Chondrocyte (in vitro differentiated cells): Measurements from ENCODE around the gene P2RY6. TPM values are rescaled to one million over a fixed set of nuclear protein-coding genes. Genes with fewer than 3 reads are reported as not detected.

ENCODE experiments used
- DNase-seq: peaks from one replicate; pipeline ENCODE4 v3.0.0; 2021; ENCODE audit warnings: mixed read lengths, low spot score
- H3K27ac Mint-ChIP-seq: one replicate; pipeline ENCODE4 v1.8.0; 2021; ENCODE audit warnings: mild to moderate bottlenecking, moderate library complexity, mixed read lengths; ENCODE audit not compliant: unreplicated experiment
- H3K27me3 Mint-ChIP-seq: 2 replicates; pipeline ENCODE4 v1.8.0; 2021; ENCODE audit warnings: low read depth, mixed read lengths
- H3K36me3 Mint-ChIP-seq: 2 replicates; pipeline ENCODE4 v1.8.0; 2021; ENCODE audit warnings: low read depth, mixed read lengths
- H3K4me1 Mint-ChIP-seq: 2 replicates; pipeline ENCODE4 v1.8.0; 2021; ENCODE audit warnings: low read depth, mild to moderate bottlenecking, mixed read lengths
- H3K4me3 Mint-ChIP-seq: one replicate; pipeline ENCODE4 v1.8.0; 2021; ENCODE audit warnings: mild to moderate bottlenecking, moderate library complexity, mixed read lengths; ENCODE audit not compliant: unreplicated experiment
- H3K9me3 Mint-ChIP-seq: 2 replicates; pipeline ENCODE4 v1.8.0; 2021; ENCODE audit warnings: low read depth, mixed read lengths
- CTCF ChIP-seq: fragments of 200-600 bp; sonication (generic); IDR thresholded peaks from 2 replicates; pipeline ENCODE4 v1.5.0; 2021; ENCODE audit warnings: antibody characterized with exemption, mild to moderate bottlenecking, moderate library complexity
- total RNA-seq: library from RNA; stranded (reverse); gene quantifications from 3 replicates; pipeline ENCODE4 v1.2.1, GENCODE V29; 2021

The P2RY6 gene
- total RNA-seq, 1 donor from 2014 or later, result 0.20 TPM

GRCh38 chr11:73323464-73323863 is 51.3 kb downstream of the P2RY6 start:
- Mint-ChIP-seq H3K9me3 (no peaks in the 10 kb centered on the region), H3K4me3 (peak overlapping the region; percentile 54), H3K27me3 (no peaks in the 10 kb centered on the region), H3K4me1 (peaks cover 94% of the 10 kb centered on the region), H3K27ac (peak overlapping the region; percentile 99), H3K36me3 (peaks cover 11% of the 10 kb centered on the region)
- DNase-seq, result no peak
- no peak for TF ChIP-seq CTCF

- H3K27ac Mint-ChIP-seq, result peak overlapping the region; percentile 99
- DNase-seq, result no peak
- TF ChIP-seq CTCF, result no peak
- peaks cover 9% of the 10 kb centered on the region for H3K36me3 Mint-ChIP-seq
- H3K9me3 Mint-ChIP-seq, result no peaks in the 10 kb centered on the region
- no peaks in the 10 kb centered on the region for H3K27me3 Mint-ChIP-seq
- H3K4me1 Mint-ChIP-seq, result peaks cover 93% of the 10 kb centered on the region
- peak overlapping the region; percentile 54 for H3K4me3 Mint-ChIP-seq
Measured at GRCh38 chr11:73324116-73324515, 52.0 kb downstream of the P2RY6 start.

GRCh38 chr11:73324665-73325035 is 52.5 kb downstream of the P2RY6 start:
- peaks cover 91% of the 10 kb centered on the region for H3K4me1 Mint-ChIP-seq
- H3K27ac Mint-ChIP-seq, result peak overlapping the region; percentile 99
- peaks cover 5% of the 10 kb centered on the region for H3K36me3 Mint-ChIP-seq
- DNase-seq, result no peak
- H3K4me3 Mint-ChIP-seq, result peak overlapping the region; percentile 54
- TF ChIP-seq CTCF, result no peak
- no peaks in the 10 kb centered on the region for H3K9me3 Mint-ChIP-seq
- H3K27me3 Mint-ChIP-seq, result no peaks in the 10 kb centered on the region

DNA sequence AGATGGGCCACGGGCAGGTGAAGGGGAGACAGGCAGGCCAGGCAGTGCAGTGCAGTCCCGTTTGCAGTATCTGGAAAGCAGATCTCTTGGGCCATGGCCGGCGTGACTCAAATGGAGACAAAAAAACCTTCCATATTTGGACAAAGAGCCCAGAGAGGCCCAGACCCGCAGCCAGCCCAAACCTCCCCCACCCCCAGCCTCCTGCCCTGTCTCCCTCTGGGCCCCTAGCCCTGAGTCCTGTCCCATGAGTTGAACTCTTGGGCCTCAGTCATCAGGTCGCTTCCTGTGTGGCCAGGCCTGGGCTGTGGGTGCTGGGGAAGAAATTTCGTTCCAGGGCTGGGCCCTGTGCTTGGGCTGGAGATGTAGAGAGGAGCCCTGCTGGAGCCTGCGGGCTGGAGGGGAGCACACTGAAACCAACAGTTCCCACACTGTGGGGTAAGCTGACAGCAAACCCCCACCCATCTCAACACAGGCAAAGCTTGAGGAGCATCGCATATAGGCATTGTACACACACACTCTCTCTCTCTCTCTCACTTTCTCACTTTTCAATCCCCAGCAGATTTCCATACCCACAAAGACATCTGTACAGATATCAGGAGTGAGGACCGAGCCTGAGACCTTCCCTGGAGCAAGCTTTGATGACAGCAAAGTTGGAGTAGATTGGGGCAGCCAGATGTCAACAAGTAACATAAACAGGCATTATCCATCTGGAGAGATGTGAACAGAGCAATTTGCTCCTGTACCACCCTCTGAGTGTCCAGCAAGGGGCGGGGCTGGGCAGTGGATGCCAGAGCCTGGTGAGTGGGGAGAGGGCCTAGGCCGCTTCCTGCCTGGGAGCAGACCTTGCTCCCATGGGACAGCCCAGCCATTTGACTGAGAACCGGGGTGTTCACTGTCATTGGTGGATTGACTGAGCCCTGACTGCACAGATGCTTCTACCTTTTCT is 53.2 kb downstream of the P2RY6 start:
- Mint-ChIP-seq H3K27me3 (no peaks in the 10 kb centered on the region), H3K27ac (peak overlapping the region; percentile 99), H3K9me3 (no peaks in the 10 kb centered on the region), H3K4me1 (peaks cover 92% of the 10 kb centered on the region), H3K36me3 (peaks cover 4% of the 10 kb centered on the region), H3K4me3 (peak overlapping the region; percentile 54)
- no peak for DNase-seq
- TF ChIP-seq CTCF, result no peak

DNA sequence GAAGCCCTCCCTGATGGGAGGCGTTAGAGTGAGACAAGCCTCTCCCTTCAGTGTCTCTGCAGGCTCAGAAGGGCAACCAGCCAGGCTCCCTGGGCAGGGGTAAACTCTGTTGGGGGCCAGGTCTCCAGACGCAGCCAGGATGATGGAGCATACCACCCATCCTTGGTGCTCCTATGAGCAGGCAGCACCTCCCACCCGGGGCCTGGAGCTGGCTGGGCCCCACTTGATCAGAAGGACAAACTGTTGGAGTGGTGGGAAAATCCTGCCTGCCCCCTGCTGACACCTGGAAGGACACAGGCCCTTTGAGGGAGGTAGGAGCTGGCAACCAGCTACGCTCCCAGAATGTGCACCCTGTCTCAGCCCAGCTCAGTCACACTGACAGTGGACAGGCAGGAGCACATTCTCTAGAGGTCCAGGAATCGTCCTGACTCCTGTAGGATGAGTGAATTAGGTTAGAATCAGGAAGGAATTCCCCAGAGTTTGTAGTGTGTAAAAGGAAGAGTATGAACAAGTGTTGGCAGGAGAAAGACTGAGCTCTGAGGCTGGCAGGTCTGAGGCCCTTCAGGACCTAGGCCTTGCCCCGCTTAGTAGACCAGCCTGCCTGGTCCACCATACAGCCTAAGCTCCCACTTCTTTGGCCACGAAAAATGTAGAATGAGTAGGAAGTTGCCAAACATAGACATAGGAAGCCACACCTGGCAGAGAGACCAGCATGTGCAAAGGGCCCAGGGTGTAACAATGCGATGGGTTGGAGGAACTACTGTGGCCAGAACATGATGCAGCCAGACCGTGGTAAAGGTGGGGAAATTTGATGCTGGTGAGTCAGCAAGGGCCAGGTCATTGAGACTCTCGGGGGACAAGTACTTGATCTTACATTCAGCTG is 55.0 kb downstream of the P2RY6 start:
- peaks cover 94% of the 10 kb centered on the region for H3K4me1 Mint-ChIP-seq
- H3K36me3 Mint-ChIP-seq, result peaks cover 4% of the 10 kb centered on the region
- TF ChIP-seq CTCF, result peak; percentile 10
- no peaks in the 10 kb centered on the region for H3K9me3 Mint-ChIP-seq
- no peak for DNase-seq
- H3K4me3 Mint-ChIP-seq, result no peak overlapping the region
- H3K27me3 Mint-ChIP-seq, result no peaks in the 10 kb centered on the region
- peak overlapping the region; percentile 77 for H3K27ac Mint-ChIP-seq
